ENCODE measurements around the gene DDX17. TPM values are rescaled to one million over a fixed set of nuclear protein-coding genes. Genes with fewer than 3 reads are reported as not detected.
A peak's percentile ranks its signal among the peaks of the same experiment; 100 is the strongest.

The DDX17 gene
- total RNA-seq, 2 donors from 2014 or later = 507 to 621 TPM

DNA sequence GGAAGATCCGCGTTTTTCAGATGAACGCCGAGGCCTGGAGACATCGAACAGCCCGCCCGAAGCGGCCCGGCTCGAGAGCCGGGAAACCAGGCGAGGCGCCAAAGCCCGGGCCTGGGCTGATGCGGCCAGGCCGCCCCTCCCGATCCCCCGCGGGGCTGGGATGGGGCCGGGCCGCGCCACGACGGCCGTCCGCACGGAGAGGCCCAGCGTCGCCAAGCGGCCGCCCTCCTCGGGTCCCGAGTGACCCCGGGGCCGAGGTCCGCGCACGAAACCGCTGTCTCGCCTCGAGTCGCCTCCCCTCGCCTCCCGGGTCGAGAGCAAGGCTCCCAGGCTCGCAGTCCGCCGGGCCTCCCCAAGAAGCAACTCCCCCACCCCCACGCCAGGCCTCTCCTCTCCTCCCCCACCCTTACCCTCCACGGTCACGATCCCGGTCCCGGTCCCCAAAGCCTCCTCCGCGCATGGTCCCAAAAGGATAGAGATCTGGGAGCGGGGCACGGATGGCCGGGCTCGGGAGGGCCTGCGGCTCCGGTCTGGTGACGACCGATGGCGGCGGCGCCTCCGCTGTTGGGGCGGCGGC lies 482 bp downstream of the DDX17 start:
- DNase-seq = no peak
- Histone ChIP-seq H3K4me3 (ENCODE audit: low read length) (peak overlapping the region; percentile 93), H3K9me3 (ENCODE audit: control insufficient read depth, low read length) (no peaks in the 10 kb centered on the region), H3K27ac (ENCODE audit: low read depth, low read length) (peak overlapping the region; percentile 99), H3K27me3 (ENCODE audit: control insufficient read depth, insufficient read depth, low read length, poor library complexity, severe bottlenecking) (no peaks in the 10 kb centered on the region), H3K4me1 (ENCODE audit: control insufficient read depth, insufficient read depth, low read length) (peaks cover 3% of the 10 kb centered on the region), H3K36me3 (ENCODE audit: control insufficient read depth, insufficient read depth, low read length) (peaks cover 38% of the 10 kb centered on the region), H3K9ac (ENCODE audit: extremely low read depth, low read length, poor library complexity, severe bottlenecking) (peak overlapping the region; percentile 100)
- Mint-ChIP-seq H3K36me3 (ENCODE audit: low read depth) (peaks cover 47% of the 10 kb centered on the region), H3K27ac (peak overlapping the region; percentile 100), H3K27me3 (ENCODE audit: insufficient read depth) (no peaks in the 10 kb centered on the region), H3K9me3 (no peaks in the 10 kb centered on the region), H3K4me1 (peaks cover 27% of the 10 kb centered on the region), H3K4me3 (peak overlapping the region; percentile 99)
- WGBS, 2 experiments (ENCODE audit: insufficient coverage in 1 of 2, insufficient read length in 1 of 2) = 0 to 4% methylated on average over 14 to 68 of the region's 69 CpGs
- TF ChIP-seq, protein P1, sequence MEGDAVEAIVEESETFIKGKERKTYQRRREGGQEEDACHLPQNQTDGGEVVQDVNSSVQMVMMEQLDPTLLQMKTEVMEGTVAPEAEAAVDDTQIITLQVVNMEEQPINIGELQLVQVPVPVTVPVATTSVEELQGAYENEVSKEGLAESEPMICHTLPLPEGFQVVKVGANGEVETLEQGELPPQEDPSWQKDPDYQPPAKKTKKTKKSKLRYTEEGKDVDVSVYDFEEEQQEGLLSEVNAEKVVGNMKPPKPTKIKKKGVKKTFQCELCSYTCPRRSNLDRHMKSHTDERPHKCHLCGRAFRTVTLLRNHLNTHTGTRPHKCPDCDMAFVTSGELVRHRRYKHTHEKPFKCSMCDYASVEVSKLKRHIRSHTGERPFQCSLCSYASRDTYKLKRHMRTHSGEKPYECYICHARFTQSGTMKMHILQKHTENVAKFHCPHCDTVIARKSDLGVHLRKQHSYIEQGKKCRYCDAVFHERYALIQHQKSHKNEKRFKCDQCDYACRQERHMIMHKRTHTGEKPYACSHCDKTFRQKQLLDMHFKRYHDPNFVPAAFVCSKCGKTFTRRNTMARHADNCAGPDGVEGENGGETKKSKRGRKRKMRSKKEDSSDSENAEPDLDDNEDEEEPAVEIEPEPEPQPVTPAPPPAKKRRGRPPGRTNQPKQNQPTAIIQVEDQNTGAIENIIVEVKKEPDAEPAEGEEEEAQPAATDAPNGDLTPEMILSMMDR (conservative IDR thresholded peaks at IDR 0.05) = no peak

DNA sequence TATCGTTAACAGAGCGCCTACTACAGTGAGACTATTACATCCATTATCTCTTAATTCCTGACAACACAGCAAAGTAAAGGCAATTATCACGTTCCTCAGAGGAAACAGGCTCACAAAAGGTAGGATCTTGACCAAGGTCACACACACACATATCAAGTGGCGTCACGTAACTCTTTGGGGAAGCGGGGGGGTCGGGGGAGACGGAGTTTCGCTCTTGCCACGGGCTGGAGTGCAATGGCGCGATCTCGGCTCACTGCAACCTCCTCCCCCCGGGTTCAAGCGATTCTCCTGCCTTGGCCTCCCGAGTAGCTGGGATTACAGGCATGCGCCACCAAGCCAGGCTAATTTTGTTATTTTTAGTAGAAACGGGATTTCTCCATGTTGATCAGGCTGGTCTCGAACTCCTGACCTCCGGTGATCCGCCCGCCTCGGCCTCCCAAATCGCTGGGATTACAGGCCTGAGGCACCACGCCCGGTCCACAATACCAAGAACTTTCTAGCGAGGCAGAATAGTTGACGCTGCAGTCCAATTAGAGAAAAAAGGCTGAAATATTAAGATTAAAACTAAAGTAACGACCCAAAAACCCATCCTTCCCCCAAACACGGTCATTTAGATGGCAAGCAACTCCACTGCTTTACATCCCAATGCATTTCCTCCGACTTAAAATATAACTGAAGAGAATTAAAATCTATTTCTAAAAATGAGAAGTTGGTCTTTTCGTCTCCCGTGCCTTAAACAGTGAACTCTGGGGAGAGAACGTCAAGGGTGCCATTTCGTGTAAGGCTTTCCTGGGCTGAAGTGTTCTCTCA lies 1.2 kb downstream of the DDX17 start:
- peak overlapping the region; percentile 100 for H3K9ac ChIP-seq (ENCODE audit: extremely low read depth, low read length, poor library complexity, severe bottlenecking)
- no peaks in the 10 kb centered on the region for H3K27me3 ChIP-seq (ENCODE audit: control insufficient read depth, insufficient read depth, low read length, poor library complexity, severe bottlenecking)
- H3K27ac Mint-ChIP-seq = peak overlapping the region; percentile 99
- peak; percentile 76 for DNase-seq
- H3K36me3 ChIP-seq (ENCODE audit: control insufficient read depth, insufficient read depth, low read length) = peaks cover 43% of the 10 kb centered on the region
- no peaks in the 10 kb centered on the region for H3K9me3 ChIP-seq (ENCODE audit: control insufficient read depth, low read length)
- H3K4me1 ChIP-seq (ENCODE audit: control insufficient read depth, insufficient read depth, low read length) = peaks cover 3% of the 10 kb centered on the region
- TF ChIP-seq, protein P1 (conservative IDR thresholded peaks at IDR 0.05) = no peak
- H3K4me3 Mint-ChIP-seq = peak overlapping the region; percentile 99
- no peaks in the 10 kb centered on the region for H3K9me3 Mint-ChIP-seq
- no peaks in the 10 kb centered on the region for H3K27me3 Mint-ChIP-seq (ENCODE audit: insufficient read depth)
- peak overlapping the region; percentile 99 for H3K27ac ChIP-seq (ENCODE audit: low read depth, low read length)
- H3K4me3 ChIP-seq (ENCODE audit: low read length) = peak overlapping the region; percentile 93
- peaks cover 27% of the 10 kb centered on the region for H3K4me1 Mint-ChIP-seq
- WGBS, 2 experiments (ENCODE audit: insufficient coverage in 1 of 2, insufficient read length in 1 of 2) = 0% methylated on average over 21 to 35 of the region's 35 CpGs
- H3K36me3 Mint-ChIP-seq (ENCODE audit: low read depth) = peaks cover 54% of the 10 kb centered on the region

DNA sequence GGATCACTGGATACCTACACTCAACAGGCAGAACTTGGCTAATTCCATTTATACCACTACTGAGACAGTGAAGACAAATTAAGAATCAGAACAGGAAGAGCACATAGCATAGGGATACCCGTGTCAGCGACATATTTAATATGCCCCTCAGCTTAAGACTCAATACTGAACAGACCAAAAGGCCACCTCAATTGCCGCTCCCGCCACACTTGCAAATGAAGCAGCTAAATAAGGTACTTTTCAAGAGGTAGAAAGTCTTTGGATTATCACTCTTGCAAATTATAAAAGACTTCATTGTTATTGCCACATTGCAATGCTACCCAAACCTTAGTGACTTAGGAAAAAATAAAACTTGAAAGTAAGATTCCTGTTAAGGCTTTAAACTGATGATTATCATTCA lies 3.1 kb downstream of the DDX17 start:
- peak overlapping the region; percentile 99 for H3K4me3 Mint-ChIP-seq
- peak overlapping the region; percentile 2 for H3K9ac ChIP-seq (ENCODE audit: extremely low read depth, low read length, poor library complexity, severe bottlenecking)
- H3K9me3 Mint-ChIP-seq = no peaks in the 10 kb centered on the region
- no peaks in the 10 kb centered on the region for H3K27me3 Mint-ChIP-seq (ENCODE audit: insufficient read depth)
- H3K27ac Mint-ChIP-seq = peak overlapping the region; percentile 18
- peaks cover 3% of the 10 kb centered on the region for H3K4me1 ChIP-seq (ENCODE audit: control insufficient read depth, insufficient read depth, low read length)
- H3K36me3 Mint-ChIP-seq (ENCODE audit: low read depth) = peaks cover 72% of the 10 kb centered on the region
- peaks cover 27% of the 10 kb centered on the region for H3K4me1 Mint-ChIP-seq
- no peaks in the 10 kb centered on the region for H3K9me3 ChIP-seq (ENCODE audit: control insufficient read depth, low read length)
- DNase-seq = no peak
- TF ChIP-seq, protein P1 (conservative IDR thresholded peaks at IDR 0.05) = no peak
- 91% methylated on average over 4 of the region's 4 CpGs; no CpG with 5 or more reads in 1 of the 2 experiments for WGBS, 2 experiments (ENCODE audit: insufficient coverage in 1 of 2, insufficient read length in 1 of 2)
- H3K27me3 ChIP-seq (ENCODE audit: control insufficient read depth, insufficient read depth, low read length, poor library complexity, severe bottlenecking) = no peaks in the 10 kb centered on the region
- H3K27ac ChIP-seq (ENCODE audit: low read depth, low read length) = no peak overlapping the region
- H3K36me3 ChIP-seq (ENCODE audit: control insufficient read depth, insufficient read depth, low read length) = peaks cover 62% of the 10 kb centered on the region
- H3K4me3 ChIP-seq (ENCODE audit: low read length) = peak overlapping the region; percentile 93

Data from endodermal cell (in vitro differentiated cells).